Right lobe of liver (tissue), 4 donors: ENCODE measurements around the gene SLC25A13.

Experiments used
- POLR2A ChIP-seq: fragments of 450-650 bp; IDR thresholded peaks from one replicate; pipeline ENCODE4 v1.6.1; 2017; ENCODE audit warnings: antibody characterized with exemption, mild to moderate bottlenecking
- TF ChIP-seq, protein P1 (sequence below), 4 donors: fragments of 200-600 bp in 3 of 4; fragments of 450-650 bp in 1 of 4; IDR thresholded peaks; one replicate each; pipeline versions ENCODE4 v1.5.1 to v1.8.0; 2016 to 2022; ENCODE audit warnings: antibody characterized with exemption in 4 of 4, mild to moderate bottlenecking in 2 of 4
- donor health status: DM: no; HTN: no; CAD: no.
- donor health status: DM: no; HTN: no; CAD: no.
- donor health status: DM: no; HTN: yes; CAD: no.

DNA sequence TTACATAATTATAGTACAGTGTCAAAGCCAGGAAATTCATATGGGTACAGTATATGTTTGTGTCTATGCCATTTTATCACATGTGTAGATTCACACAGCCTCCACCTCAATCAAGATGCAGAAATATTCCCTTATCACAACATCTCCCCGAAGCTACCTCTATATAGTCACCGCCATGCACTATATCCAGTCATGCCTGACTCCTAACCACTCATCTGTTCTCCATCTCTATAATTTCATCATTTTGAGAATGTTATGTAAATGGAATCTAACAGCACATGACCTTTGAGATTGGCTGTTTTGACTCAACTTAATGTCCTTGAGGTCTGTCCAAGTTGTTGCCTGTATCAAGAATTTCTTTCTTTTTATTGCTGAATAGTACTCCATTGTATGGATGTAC, 22.3 kb upstream of the SLC25A13 start:
- no peak for TF ChIP-seq POLR2A
- TF ChIP-seq, protein P1, sequence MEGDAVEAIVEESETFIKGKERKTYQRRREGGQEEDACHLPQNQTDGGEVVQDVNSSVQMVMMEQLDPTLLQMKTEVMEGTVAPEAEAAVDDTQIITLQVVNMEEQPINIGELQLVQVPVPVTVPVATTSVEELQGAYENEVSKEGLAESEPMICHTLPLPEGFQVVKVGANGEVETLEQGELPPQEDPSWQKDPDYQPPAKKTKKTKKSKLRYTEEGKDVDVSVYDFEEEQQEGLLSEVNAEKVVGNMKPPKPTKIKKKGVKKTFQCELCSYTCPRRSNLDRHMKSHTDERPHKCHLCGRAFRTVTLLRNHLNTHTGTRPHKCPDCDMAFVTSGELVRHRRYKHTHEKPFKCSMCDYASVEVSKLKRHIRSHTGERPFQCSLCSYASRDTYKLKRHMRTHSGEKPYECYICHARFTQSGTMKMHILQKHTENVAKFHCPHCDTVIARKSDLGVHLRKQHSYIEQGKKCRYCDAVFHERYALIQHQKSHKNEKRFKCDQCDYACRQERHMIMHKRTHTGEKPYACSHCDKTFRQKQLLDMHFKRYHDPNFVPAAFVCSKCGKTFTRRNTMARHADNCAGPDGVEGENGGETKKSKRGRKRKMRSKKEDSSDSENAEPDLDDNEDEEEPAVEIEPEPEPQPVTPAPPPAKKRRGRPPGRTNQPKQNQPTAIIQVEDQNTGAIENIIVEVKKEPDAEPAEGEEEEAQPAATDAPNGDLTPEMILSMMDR (IDR thresholded peaks at IDR 0.05), result no peak
